ENCODE data around the gene USP25. TPM values are rescaled to one million over a fixed set of nuclear protein-coding genes. Genes with fewer than 3 reads are reported as not detected.

The USP25 gene
- total RNA-seq, 4 donors from 2014 or later, result 17.4 to 42.0 (median 27.5) TPM

GRCh38 chr21:15856813-15857212, 127.0 kb downstream of the USP25 start:
- Histone ChIP-seq H3K4me1 (no peaks in the 10 kb centered on the region), H3K4me3 (no peak overlapping the region), H3K27ac (no peak overlapping the region), H3K27me3 (no peaks in the 10 kb centered on the region), H3K36me3 (peaks cover 0 to 31% (median 0%) of the 10 kb centered on the region in 3 donors), H3K9me3 (no peaks in the 10 kb centered on the region)
- intact Hi-C loops (cut with DNase I), result no loop called here
- WGBS, 2 donors, result 88 to 93% methylated on average over 1 of the region's 1 CpG
- TF ChIP-seq CTCF (IDR thresholded peaks at IDR 0.05), result no peak
- no peak for TF ChIP-seq POLR2A (IDR thresholded peaks at IDR 0.05)
- no peak for DNase-seq

GRCh38 chr21:15857740-15858139, 128.0 kb downstream of the USP25 start:
- Histone ChIP-seq H3K4me1 (no peaks in the 10 kb centered on the region), H3K27ac (peak overlapping the region in 1 of 4 donors; percentile 2), H3K27me3 (no peaks in the 10 kb centered on the region), H3K4me3 (no peak overlapping the region), H3K9me3 (no peaks in the 10 kb centered on the region), H3K36me3 (peaks cover 0 to 31% (median 0%) of the 10 kb centered on the region in 3 donors)
- intact Hi-C loops (cut with DNase I), result no loop called here
- no peak for DNase-seq
- 38 to 40% methylated on average over 2 of the region's 2 CpGs for WGBS, 2 donors
- no peak for TF ChIP-seq CTCF (IDR thresholded peaks at IDR 0.05)
- TF ChIP-seq POLR2A (IDR thresholded peaks at IDR 0.05), result no peak

- Histone ChIP-seq H3K27ac (no peak overlapping the region), H3K9me3 (no peaks in the 10 kb centered on the region), H3K4me1 (no peaks in the 10 kb centered on the region), H3K27me3 (no peaks in the 10 kb centered on the region), H3K36me3 (peaks cover 0 to 24% (median 0%) of the 10 kb centered on the region in 3 donors), H3K4me3 (no peak overlapping the region)
- DNase-seq, result no peak
- TF ChIP-seq CTCF (IDR thresholded peaks at IDR 0.05) (no peak), POLR2A (IDR thresholded peaks at IDR 0.05) (no peak)
- intact Hi-C loops (cut with DNase I), result no loop called here
Observed at GRCh38 chr21:15860541-15860940, 130.8 kb downstream of the USP25 start.

- WGBS, 2 donors, result 95 to 96% methylated on average over 4 of the region's 4 CpGs
- DNase-seq, result no peak
- TF ChIP-seq CTCF (IDR thresholded peaks at IDR 0.05) (no peak), POLR2A (IDR thresholded peaks at IDR 0.05) (no peak)
- Histone ChIP-seq H3K4me3 (no peak overlapping the region), H3K27ac (no peak overlapping the region), H3K4me1 (no peaks in the 10 kb centered on the region), H3K36me3 (peaks cover 0 to 89% (median 0%) of the 10 kb centered on the region in 3 donors), H3K9me3 (no peaks in the 10 kb centered on the region), H3K27me3 (no peaks in the 10 kb centered on the region)
- intact Hi-C loops (cut with DNase I), result no loop called here
Observed at GRCh38 chr21:15868940-15869339, 139.2 kb downstream of the USP25 start.

GRCh38 chr21:15870819-15871218, 141.0 kb downstream of the USP25 start:
- no peak for DNase-seq
- no peak for TF ChIP-seq CTCF (IDR thresholded peaks at IDR 0.05)
- TF ChIP-seq POLR2A (IDR thresholded peaks at IDR 0.05), result no peak
- Histone ChIP-seq H3K9me3 (no peaks in the 10 kb centered on the region), H3K27ac (no peak overlapping the region), H3K4me1 (no peaks in the 10 kb centered on the region), H3K36me3 (peaks cover 0 to 91% (median 0%) of the 10 kb centered on the region in 3 donors), H3K27me3 (no peaks in the 10 kb centered on the region), H3K4me3 (no peak overlapping the region)
- intact Hi-C loops (cut with DNase I), result no loop called here
- 91% methylated on average over 4 of the region's 4 CpGs for WGBS, 2 donors
